Stimulated activated CD4-positive, alpha-beta T cell treated with anti-CD3 and anti-CD28 coated beads, Interleukin-15, amount 100 ng/mL, for 1 hour (primary cell): ENCODE measurements around the gene DLEC1.

ENCODE experiments used
- DNase-seq, 2 donors: peaks; one replicate each; pipeline ENCODE4 v3.0.0-alpha.2; 2020; ENCODE audit warnings: low read depth in 1 of 2, low spot score in 1 of 2

The DLEC1 gene

GRCh38 chr3:38000965-38001455 lies 38.0 kb upstream of the DLEC1 start:
- no peak for DNase-seq

- DNase-seq, result no peak
Measured at GRCh38 chr3:38001456-38002081, 37.4 kb upstream of the DLEC1 start.

DNA sequence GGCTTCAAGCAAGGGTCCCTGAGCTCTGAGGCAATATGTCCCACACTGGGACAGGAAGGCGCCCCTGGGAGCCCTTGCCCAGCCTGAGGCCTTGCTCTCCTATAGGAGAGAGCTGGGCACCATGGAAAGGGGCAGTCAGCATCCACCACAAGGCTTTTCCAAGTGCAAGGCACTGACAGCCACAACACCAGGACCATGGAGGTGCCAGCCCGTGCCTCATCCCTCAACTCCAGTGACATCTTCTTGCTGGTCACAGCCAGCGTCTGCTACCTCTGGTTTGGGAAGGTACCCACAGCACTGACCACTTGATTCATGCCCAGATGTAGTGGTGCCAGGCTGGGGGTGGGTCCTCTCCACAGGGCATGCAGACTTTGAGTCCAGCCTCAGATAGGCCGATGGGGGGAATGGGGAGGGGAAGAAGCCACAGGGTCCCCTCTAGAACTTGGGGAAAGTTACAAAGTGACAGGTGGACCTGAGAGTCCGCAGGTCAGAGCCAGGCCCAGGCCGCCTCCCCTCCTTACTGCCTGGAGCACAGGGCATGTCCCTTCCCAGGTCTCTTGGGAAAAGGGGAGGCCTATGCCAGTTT lies 36.6 kb upstream of the DLEC1 start:
- DNase-seq, result no peak

DNA sequence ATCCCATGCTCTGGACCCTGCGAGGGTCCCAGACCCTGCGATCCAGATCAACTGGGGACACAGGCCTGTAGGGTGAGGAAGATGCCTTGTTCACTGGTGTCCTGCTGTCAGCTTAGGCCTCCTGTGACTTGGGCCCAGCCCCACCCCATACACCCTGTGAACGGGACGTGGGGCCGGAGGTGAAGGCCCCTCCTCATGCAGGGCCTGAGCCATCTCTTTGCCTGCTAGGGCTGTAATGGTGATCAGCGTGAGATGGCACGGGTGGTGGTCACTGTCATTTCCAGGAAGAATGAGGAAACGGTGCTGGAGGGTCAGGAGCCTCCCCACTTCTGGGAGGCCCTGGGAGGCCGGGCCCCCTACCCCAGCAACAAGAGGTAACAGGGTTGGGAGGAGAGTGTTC lies 36.1 kb upstream of the DLEC1 start:
- DNase-seq, result no peak

- peak; percentile 35 to 42 for DNase-seq
Measured at GRCh38 chr3:38003371-38003816, 35.6 kb upstream of the DLEC1 start.

DNA sequence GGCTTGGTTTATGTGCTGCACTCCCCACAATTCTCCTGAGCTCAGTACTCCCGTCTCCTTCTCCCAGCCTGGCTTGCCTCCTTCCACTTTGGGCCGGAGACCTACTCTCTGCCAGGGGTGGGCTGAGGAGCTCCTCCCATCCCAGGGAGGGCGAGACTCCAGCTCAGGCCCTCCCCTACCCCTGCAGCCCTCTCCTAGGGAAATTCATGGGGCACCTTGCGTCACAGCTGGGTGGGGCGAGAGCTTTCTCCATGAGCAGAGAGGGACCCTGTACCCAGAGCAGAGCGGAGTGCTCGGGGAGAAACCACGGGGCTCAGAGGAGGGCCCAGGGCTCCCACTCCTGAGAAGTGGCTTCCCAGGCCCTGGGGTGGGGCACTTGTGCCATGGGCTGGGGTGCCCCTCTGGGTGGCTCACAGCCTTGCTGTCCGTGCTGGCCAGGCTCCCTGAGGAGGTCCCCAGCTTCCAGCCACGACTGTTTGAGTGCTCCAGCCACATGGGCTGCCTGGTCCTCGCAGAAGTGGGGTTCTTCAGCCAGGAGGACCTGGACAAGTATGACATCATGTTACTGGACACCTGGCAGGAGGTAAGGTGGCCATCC lies 35.1 kb upstream of the DLEC1 start:
- no peak for DNase-seq

DNA sequence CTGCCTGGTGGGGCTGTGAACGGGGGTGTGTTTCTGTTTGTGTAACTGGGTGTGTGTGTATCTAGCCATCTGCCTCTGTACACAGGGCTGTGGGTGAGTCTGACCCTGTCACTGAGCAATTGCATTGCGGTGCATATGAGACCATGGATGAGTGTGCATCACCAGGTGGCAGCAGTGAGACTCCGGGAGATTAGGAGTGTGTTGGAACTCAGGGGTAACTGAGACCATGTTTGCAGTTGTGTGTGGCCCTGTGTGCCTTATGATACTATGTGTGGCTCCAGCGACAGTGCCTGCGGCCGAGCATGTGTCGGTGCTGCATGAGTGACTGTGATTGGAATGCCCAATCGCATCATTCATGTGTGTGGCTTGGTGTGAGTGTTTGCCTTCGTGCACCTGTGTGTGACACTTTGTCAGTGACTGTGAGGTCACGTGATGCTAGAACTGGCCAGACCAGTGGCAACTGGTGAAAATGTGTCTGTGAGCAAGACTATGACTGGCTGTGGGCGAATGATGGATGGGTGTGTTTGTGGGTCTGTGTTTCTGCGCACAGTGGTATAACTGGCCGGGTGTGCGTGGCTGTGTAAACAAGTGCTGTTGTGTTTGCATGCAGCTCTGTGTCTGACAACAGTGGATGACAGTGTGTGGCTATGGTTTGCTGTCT lies 34.5 kb upstream of the DLEC1 start:
- peak in 1 of 2 donors; percentile 30 for DNase-seq

DNA sequence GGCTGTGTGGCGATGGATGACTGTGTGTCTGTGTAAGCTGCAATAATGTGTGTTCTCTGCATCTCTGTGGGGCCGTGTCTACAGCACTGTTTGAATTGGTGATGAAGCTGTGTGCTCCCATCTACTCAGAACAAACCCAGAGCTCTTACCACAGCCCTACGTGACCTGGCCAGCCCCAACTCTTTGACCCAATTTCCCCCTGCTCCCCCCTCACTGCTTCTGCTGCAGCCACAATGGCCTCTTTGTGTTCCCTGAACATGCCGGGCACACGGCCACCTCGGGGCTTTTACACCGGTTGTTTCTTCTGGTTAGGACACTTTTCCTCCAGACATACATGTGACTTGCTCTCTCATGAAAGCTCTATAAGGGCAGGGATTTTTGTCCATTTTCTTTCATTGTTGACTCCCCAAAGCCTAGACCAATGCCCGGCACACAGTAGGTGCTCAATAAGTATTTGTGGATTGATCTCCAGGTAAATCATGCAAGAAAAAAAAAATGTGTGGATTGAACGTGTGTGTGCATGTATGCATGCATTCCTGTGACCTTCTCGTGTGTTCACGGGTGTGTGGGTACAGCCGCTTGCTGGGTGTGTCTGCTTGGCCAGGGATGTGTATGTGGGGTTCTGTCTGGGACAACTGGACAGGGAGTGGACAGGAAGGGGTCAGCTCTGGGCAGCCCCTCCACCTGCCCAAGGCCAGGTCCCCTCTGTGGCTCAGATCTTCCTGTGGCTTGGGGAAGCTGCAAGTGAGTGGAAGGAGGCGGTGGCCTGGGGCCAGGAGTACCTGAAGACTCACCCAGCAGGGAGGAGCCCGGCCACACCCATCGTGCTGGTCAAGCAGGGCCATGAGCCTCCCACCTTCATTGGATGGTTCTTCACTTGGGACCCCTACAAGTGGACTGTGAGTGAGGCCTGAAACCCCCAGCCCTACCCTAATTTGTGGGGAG lies 33.7 kb upstream of the DLEC1 start:
- DNase-seq, result no peak

DNA sequence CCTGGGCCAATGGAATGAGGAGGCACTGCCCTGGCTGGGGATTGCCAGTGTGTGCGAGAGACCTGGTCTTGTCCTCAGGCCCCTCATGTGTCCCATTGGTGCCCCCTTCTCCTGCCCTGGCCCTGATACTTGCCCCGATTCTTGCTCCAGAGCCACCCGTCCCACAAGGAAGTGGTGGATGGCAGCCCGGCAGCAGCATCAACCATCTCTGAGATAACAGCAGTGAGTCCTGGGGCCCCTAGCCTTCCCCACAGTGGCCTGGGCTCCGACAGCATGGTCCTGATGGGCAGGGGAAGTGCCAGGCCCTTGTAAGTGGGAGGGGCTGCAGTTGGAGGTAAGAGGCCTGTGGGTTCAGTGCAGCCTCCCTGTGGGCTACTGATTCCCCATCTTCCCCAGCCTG lies 33.0 kb upstream of the DLEC1 start:
- no peak for DNase-seq

- DNase-seq, result no peak
Measured at GRCh38 chr3:38006445-38006995, 32.5 kb upstream of the DLEC1 start.

DNA sequence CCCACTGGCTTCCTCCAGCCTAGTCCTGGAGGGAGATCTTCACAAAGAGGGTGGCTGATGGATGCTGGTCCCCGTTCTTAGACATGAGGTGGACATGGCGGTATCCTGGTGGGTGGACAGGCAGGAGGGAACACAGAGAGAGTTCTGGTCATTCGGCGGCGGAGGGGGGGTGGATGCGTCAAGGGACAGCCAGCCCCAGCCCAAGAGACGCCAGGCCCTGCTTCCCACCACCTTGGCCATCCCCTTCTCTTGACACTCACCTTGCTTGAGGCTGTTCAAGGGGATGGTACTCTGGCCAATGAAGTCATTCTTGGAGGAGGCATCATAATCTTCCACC lies 31.3 kb upstream of the DLEC1 start:
- no peak for DNase-seq

- DNase-seq, result no peak
Measured at GRCh38 chr3:38008191-38008701, 30.8 kb upstream of the DLEC1 start.

DNA sequence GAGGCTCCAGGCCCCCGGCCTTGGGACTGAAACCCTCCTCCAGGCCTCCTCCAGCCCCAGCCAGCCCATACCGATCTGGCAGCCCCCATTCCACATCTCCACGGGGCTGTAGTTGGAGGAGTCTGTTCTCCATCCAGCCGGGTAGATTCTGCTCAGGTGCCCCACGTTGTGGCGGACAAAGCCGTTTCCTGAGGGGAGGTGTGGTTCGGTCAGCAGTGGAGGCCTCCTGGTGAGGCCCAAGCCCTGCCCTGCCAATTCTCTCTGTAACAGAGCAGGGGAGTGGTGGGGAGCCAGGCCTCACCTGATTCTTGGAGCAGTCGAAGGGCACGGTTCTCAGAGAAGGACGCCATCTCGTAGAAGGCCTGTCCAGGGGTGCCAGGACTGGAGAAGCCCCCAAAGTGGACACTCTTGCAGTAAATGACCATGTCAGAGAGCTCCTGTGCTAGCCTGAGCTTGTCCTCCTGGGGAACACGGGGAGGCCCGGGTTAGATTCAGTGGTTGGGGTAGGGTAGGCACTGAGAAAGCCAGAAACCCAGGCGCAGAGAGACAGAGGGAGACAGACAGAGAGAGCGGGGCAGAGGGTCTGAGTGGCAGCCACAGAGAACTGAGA lies 29.9 kb upstream of the DLEC1 start:
- no peak for DNase-seq

- DNase-seq, result no peak
Measured at GRCh38 chr3:38009807-38010591, 29.0 kb upstream of the DLEC1 start.

GRCh38 chr3:38011111-38011510 lies 27.9 kb upstream of the DLEC1 start:
- no peak for DNase-seq

DNA sequence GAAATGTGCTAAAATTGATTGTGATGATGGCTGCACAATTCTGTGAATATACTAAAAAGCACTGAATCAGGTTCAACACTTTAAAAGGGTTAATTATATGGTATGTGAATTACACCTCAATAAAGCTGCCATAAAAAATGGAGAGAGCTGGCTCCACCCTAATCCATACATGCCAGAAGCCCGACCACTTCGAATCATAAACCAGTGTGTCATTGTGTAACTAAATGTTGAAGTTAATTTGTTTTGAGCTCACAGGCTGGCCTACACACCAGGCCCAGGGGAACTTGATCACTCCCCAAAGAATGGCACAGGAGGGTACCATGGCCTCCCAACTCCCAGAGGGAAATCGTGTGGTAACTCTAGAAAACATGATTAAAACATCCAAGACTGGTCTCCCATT lies 23.5 kb upstream of the DLEC1 start:
- no peak for DNase-seq

DNA sequence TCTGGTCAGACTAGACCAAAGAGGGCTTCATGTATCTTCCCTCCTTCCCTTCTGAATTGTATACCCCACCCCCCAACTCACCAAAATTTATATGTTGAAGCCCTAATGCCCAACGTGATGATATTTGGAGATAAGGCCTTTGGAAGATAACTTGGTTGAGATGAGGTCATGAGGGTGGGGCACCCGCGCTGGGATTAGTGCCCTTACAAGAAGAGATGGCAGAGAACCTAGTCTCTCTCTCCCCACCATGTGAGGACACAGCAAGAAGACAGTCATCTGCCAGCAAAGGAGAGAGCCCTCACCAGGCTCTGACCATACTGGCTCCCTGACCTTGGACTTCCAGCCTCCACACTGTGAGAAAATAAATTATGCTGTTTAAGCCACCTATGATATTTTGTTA lies 23.0 kb upstream of the DLEC1 start:
- no peak for DNase-seq

GRCh38 chr3:38016410-38016809 lies 22.6 kb upstream of the DLEC1 start:
- DNase-seq, result no peak

DNA sequence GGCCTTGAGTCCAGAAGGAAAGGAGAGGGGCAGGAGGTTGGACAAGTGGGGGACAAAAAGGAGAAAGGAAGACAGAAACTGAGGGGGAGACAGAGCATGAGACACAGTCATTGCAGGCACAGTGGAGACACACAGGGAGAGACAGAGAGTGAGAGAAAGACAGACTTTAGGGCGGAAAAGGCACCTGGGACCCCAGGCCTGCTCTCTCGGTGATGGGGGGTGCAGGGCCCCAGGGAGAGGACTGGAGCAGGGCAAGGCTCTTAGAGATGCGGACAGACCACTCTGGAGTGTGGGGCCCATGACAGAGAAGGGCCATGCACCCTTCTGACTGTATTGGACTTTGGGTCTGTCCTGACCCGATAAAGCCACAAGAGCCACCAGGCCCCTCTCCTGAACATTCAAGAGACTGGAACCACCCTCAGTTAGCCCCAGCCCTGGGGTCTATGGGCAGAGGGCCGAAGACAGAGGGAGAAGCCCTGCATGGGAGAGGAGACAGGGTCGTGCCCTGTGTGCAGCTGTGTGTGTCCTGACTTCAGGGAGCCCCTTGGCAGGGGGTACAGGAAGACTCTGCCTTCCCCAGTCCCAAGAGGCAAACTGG lies 22.1 kb upstream of the DLEC1 start:
- DNase-seq, result no peak
